NCI-H1417 (cell line): ENCODE measurements around the gene HPCAL1.

ENCODE experiments used
- DNase-seq, 3 experiments: peaks; one replicate each; lab custom pipeline; 2025; lab: John Stamatoyannopoulos, UW

HPCAL1 gene

GRCh38 chr2:10269291-10269690, 33.4 kb upstream of the HPCAL1 start:
- DNase-seq: no peak

GRCh38 chr2:10269711-10270610, 32.7 kb upstream of the HPCAL1 start:
- no peak for DNase-seq

GRCh38 chr2:10271509-10271908, 31.2 kb upstream of the HPCAL1 start:
- DNase-seq: no peak

GRCh38 chr2:10271946-10272345, 30.8 kb upstream of the HPCAL1 start:
- no peak for DNase-seq

- no peak for DNase-seq
Observed at GRCh38 chr2:10272464-10272863, 30.2 kb upstream of the HPCAL1 start.

- no peak for DNase-seq
Observed at GRCh38 chr2:10273215-10274175, 29.2 kb upstream of the HPCAL1 start.

- DNase-seq: no peak
Observed at GRCh38 chr2:10274376-10274775, 28.3 kb upstream of the HPCAL1 start.

- DNase-seq: no peak
Observed at GRCh38 chr2:10274983-10275802, 27.5 kb upstream of the HPCAL1 start.

GRCh38 chr2:10276481-10277292, 26.0 kb upstream of the HPCAL1 start:
- no peak for DNase-seq

- no peak for DNase-seq
Observed at GRCh38 chr2:10277293-10278028, 25.2 kb upstream of the HPCAL1 start.

GRCh38 chr2:10278029-10278762, 24.5 kb upstream of the HPCAL1 start:
- no peak for DNase-seq

- DNase-seq: no peak
Observed at GRCh38 chr2:10278763-10279471, 23.8 kb upstream of the HPCAL1 start.

GRCh38 chr2:10279472-10279870, 23.2 kb upstream of the HPCAL1 start:
- no peak for DNase-seq

GRCh38 chr2:10279946-10280463, 22.7 kb upstream of the HPCAL1 start:
- DNase-seq: no peak

- no peak for DNase-seq
Observed at GRCh38 chr2:10281891-10282290, 20.8 kb upstream of the HPCAL1 start.

GRCh38 chr2:10282611-10283105, 20.0 kb upstream of the HPCAL1 start:
- no peak for DNase-seq

- no peak for DNase-seq
Observed at GRCh38 chr2:10283106-10284062, 19.3 kb upstream of the HPCAL1 start.
